ENCODE data around the gene NRF1.

NRF1 gene

DNA sequence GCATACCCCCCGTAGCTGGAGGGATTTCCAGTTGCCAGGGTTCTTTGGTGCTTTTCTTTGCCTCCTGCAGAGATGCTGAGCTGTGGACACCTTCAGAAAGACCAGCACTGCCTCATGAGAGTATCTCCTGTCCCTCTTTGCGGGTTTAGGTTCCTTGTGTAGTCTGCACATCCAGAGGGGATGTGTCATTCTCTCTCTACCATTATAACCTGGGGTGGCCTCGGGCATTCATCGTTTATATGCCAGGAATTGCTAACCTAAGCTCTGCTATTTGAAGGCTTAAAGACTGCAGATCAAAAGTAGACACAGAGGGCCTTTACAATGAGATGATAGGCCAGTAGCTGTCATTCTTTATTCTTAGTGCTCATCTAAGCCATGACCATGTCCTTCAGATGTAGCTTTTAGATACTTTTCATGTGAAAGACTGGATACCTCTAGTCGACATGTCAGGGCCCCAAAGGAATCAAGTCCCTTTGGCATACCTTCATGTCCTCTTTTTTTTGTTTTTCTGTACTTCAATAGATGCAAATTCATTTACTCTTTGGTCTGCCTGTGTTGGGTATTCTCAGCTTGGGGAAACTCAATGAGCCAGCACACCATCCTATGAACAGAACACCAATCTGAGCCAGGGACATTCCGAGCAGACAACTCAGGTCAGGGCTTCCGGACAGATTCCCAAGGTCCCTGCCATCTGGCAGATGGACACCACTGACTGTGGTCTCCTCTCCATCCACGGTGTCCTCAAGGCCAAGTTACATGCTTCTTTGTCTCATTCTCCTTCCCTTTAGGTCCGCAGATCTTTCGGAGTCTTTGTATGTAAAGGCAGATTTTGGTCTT, 129.3 kb downstream of the NRF1 start:
- no peak for DNase-seq (ENCODE audit: low read depth, low spot score)

DNA sequence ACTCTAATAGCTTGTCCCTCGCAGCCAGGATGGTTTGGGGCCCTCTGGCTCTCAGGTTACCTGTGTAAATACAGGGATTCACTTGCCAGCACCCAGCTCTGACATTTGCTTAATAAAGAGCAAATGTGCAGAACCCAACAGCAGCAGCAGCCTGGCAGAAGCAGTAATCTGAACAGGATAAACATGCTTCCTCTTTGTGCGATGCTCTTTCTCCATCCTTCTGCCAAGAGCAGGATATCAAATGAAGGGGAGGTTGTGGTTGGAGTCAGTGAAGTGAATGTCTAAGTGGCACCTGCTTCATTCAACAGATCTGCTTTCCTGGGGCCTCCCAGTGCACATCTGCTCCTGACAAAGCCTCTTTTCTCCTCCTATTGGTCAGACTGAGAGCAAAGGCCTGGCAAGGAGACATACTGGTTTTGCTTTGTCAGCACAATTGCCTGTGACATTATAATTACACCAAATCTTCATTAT, 130.3 kb downstream of the NRF1 start:
- no peak for DNase-seq (ENCODE audit: low read depth, low spot score)

DNA sequence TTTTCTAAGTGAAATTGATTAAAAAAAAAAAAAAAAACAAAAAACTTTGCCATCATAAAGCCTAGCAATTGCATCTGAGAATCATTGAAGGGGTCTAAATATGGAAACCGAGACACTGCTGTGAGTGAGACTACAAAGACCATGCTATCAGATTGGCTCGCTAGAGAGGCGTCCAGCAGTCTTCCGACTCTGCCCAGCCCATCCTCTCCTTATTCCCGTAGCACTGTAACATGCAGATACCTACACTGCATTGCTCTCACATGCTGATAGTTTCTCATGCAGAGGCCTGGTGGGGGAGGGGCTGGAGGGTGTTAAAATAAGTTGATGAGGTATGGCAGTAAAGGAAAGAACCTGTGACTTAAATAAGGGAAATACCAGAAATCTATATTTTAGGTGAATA, 130.7 kb downstream of the NRF1 start:
- no peak for DNase-seq (ENCODE audit: low read depth, low spot score)

GRCh38 chr7:129746857-129747529, 135.5 kb downstream of the NRF1 start:
- no peak for DNase-seq (ENCODE audit: low read depth, low spot score)

DNA sequence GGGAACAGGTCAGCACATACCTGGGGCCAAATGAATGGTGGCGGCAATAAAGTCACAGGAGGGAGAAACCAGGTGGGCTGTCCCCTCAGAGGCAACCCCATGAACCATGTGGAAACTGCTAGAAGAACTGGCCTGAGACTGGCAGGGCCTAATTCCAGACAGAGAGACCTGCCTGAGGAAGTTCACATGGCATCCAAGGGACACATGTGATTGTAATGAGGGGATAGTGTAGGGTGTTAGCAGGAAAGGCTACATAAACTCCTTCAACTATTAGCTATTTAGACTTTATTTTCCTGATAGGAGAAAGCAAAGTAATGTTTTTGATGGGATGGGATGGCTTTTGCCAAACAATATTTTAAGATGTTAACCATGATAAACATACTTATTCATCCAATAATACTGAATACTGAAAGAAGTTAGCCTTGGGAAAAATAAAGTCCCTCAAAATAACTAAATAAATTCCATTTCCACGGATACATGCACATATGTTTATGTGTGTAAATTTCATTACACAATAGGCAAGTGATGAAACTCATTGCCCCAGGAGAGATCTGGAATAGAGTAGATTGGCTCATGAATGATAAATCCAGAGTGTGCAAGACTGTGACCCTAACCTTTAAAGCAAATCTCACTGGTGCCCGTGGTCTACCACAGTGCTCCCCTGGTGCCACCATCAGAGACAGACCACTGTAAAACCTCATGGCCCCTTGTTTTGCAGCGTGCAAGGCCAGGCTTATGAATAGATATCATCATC, 137.0 kb downstream of the NRF1 start:
- DNase-seq (ENCODE audit: low read depth, low spot score): no peak

- DNase-seq (ENCODE audit: low read depth, low spot score): no peak
Measured at GRCh38 chr7:129750091-129750490, 138.6 kb downstream of the NRF1 start.

DNA sequence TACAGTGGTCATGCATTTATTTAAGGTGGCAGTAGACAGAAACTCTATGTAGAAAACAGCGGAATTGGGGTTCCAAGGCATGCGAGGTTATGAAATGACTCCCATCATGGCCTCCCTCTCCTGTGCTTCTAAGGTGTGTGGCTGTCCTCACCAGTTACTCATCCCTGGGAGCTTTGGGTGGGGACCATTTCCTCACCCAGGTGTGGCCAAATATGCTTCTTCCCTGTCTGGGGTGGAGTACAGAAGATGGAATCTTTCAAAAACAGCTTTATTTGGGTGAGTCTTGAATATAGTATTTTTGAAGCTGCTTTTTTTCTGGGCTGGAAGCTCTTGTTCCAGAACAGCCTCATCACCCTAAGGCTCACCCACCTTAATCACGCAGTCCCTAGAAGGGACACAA, 139.0 kb downstream of the NRF1 start:
- DNase-seq (ENCODE audit: low read depth, low spot score): no peak

GRCh38 chr7:129751916-129752315, 140.4 kb downstream of the NRF1 start:
- DNase-seq (ENCODE audit: low read depth, low spot score): no peak

- DNase-seq (ENCODE audit: low read depth, low spot score): no peak
Measured at GRCh38 chr7:129752760-129753159, 141.2 kb downstream of the NRF1 start.

DNA sequence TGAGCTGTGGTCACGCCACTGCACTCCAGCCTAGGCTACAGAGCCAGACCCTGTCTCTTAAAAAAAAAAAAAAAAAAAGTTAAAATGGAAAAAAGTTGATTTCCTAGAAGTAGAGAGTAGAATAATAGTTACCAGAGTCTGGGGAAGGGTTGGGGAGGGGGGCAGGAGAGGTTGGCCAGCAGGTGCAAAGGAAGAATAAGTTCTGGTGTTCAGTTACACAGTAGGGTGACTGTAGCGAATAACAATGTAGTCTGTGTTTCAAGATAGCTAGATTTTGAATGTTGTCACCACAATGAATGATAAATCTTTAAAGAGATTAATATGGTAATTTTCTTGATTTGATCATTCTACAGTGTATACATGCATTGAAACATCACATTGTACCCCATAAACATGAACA, 142.9 kb downstream of the NRF1 start:
- no peak for DNase-seq (ENCODE audit: low read depth, low spot score)

- DNase-seq (ENCODE audit: low read depth, low spot score): no peak
Measured at GRCh38 chr7:129757991-129758390, 146.5 kb downstream of the NRF1 start.

- DNase-seq (ENCODE audit: low read depth, low spot score): no peak
Measured at GRCh38 chr7:129762387-129762969, 151.0 kb downstream of the NRF1 start.

DNA sequence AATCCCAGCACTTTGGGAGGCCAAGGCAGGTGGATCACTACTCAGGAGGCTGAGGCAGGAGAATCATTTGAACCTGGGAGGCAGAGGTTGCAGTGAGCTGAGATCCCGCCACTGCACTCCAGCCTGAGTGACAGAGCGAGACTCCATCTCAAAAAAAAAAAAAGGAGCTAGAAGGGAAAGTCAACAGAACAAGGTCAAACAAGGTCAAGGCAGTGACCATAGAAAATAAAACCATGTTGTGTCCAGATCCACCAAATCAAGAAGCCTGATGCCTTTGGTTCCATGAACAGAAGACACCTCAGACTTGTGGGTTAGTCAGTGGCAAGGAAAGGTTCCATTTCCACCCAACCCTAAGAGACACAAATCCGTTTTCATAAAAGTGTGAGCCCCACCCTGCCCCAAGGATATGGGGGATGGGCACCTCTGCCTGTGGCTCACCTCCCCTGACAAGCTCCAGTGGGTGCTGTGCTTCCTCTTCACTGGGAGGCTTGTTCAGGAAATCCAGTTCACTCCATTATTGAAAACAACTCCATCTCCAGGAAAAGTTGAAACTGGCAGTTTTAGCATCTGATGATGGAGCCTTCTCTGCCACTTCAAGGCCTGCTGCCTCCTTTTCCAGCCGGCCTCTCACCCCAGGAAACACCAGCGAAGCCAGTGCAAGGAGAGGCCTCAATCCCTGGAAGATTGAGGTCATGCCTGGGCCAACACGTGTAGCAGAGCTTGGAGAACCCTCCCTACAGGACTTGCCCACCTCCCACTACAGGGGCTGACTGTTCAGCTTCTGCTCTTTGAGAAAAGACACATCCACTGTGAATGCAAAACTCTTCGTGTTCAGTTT, 152.9 kb downstream of the NRF1 start:
- DNase-seq (ENCODE audit: low read depth, low spot score): no peak

DNA sequence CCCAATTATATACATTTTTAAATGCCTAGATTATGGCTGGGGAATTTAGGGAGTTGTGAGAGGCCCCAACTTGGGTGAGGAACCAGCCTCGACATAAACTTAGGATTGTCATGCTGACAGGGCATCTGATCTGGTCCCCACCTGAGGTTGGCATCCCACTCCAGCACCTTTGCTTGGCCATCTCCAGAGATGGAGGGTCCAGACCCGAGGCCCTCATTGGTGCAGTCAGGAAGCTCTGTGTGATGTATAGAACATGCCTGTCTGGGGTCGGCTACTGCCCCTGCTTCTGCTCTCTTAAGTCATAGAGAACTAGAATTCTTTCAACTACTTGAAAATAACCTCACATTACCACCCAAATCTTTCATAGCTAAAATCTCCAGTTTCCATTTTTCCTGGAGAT, 153.8 kb downstream of the NRF1 start:
- no peak for DNase-seq (ENCODE audit: low read depth, low spot score)

DNA sequence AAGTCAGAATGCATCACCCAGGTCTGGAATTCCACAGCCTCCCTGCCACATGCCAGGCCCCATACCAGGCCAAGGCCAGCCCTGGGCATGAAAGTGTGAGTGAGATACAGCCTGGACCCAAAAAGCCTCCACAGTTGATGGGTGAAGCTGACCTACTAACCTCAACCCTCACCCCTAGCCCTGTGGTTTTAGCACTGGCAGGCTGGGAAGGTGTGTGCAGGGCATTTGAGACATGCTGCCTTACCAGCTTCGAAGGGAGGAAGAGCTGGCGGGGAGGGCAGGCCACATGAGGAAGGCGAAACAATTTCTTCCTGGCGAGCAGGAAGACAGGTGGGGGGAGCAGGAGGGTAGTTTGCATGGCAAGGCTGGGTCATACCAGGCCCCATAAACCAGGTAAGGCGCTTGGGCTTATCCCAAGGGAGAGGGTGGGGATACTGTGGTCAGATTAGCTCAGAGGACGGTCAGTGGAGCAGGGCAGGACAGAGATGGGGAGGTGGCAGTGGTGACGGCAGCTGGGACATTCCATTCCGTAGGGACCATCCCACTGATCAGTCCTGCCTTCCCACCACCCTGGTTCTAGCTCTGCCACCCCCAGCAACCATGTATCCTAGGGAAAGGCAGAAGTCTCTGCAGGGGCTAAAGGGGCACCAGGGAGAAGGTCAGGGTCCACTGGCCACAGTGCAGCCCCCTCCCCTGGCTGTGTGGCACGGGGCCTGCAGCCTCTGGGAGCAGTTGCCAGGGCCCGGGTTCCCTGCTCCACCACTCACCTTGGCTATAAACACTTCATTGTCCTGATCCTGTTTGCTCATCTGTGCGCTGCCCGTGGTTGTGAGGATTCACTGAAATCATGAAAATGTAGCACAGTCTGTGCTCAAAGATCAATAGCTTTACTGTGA, 155.8 kb downstream of the NRF1 start:
- no peak for DNase-seq (ENCODE audit: low read depth, low spot score)

GRCh38 chr7:129768614-129769399, 157.3 kb downstream of the NRF1 start:
- no peak for DNase-seq (ENCODE audit: low read depth, low spot score)

- DNase-seq (ENCODE audit: low read depth, low spot score): no peak
Measured at GRCh38 chr7:129769400-129769774, 157.9 kb downstream of the NRF1 start.

GRCh38 chr7:129769866-129770808, 158.6 kb downstream of the NRF1 start:
- no peak for DNase-seq (ENCODE audit: low read depth, low spot score)
